GM18498 (cell line): Measurements from ENCODE around the gene TNFRSF17.

Source experiments
- ATAC-seq: cut with Tn5 transposase; IDR thresholded peaks from one replicate; pipeline ENCODE4 v1.9.1; 2021; ENCODE audit warnings: mild to moderate bottlenecking, moderate library complexity; ENCODE audit not compliant: unreplicated experiment

Gene TNFRSF17

DNA sequence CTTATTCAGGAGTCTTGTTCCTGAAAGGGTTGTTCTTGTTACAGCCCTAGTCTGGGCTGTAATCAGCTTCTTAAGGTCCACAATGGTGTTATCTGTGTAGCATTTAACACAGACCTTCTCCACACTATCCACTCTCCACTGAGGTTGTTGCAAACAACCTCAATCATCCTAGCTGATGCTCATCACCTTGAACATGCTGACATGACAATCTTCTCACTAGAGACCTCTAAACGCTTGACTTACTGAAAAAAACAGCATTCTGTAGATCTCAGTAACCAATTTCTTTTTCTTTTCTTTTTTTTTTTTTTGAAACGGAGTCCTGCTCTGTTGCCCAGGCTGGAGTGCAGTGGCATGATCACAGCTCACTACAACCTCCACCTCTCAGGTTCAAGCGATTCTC is 3.6 kb downstream of the TNFRSF17 start:
- no peak for ATAC-seq

DNA sequence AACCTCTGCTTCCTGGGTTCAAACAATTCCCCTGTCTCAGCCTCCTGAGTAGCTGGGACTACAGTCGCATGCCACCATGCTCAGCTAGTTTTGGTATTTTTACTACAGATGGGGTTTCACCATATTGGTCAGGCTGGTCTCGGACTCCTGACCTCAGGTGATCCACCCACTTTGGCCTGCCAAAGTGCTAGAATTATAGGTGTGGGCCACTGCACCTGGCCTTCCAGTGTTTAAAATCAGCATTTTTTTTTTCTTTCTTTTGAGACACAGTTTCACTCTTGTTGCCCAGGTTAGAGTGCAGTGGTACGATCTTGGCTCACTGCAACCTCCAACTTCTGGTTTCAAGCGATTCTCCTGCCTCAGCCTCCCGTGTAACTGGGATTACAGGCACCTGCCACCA is 5.3 kb downstream of the TNFRSF17 start:
- peak; percentile 40 for ATAC-seq

DNA sequence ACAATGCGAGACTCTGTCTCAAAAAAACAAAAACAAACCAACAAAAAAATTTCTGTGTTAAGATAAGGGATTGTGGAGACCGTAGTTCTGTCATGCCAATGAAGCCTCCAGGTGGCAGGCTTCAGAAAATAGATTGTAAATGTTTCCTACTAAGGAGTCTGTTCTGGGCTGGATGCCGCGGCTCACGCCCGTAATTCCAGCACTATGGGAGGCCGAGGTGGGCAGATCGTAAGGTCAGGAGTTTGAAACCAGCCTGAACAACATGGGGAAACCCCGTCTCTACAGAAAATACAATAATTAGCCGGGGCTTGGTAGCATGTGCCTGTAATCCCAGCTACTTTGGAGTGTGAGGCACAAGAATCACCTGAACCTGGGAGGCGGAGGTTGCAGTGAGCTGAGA is 7.1 kb downstream of the TNFRSF17 start:
- no peak for ATAC-seq

DNA sequence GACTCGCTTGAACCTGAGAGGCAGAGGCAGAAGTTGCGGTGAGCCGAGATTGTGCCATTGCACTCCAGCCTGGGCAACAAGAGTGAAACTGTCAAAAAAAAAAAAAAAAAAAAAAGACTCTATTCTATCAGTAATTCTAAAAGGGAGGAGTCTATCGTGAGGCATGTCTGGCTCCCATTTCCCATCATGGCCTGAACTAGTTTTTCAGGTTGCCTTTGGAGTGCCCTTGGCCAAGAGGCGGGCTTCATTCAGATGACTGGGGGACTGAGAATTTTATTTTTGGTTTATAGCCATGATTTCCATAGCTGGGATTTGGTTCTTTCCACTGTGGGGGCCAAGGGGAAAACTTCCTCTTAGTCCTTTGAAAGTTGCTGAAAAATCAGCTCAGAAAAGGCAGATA is 8.1 kb downstream of the TNFRSF17 start:
- ATAC-seq, result no peak

DNA sequence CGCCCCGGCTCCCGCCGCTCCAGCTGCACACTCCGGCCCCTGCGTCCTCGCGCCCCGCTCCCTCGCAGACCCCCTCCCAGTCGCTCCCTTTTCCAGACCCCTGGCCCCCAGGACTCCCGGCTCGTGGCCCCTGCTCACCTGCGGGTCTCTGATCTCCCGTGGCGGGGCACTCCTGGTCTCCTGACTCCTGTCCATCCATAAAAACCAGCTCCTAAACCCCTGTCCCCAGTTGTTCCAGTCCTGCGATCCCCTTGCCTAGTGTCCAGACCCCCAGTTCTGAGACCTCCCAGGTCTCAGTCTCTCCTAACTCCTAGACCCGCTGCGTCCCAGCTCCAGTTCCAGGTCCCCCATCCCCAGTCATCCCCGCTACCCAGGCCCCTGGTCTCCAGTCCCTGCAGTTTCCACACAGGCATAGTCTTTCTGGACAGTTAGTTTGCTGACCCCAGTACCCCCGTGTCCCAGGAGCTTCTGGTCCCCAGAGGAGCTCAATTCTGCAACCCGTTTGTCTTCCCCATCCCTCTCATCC is 11.9 kb downstream of the TNFRSF17 start:
- peak; percentile 3 for ATAC-seq

DNA sequence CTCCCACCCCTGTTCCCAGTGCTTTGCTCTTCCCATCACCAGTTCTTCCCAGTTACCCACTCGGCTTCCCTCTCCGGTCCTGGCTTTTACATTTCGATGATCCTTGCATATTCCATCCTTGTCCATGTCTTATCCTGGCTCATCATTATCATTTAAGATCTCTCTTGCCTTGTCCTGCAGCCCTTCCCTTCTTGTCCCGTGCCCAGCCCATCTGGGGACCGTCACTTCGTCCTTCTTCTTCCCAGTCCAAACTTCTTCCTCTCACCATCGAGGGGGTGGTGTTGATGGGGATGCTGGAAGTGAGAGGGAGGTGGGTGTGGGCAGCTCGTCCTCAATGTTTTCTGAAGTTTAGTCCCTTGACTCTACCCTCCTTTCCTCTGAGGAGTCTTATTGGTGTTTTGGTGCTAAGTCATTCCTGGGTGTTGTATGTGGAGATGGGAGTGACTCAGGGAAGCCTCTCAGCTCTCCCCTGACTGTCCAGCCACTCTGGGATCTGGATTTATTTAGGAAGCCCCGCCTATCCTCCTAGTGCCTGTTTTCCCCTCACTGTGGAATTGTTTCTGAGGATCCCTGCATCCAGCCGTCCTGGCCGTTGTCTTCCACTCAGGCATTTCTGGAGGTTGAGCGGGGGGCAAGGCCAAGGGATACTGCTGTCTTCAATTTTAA is 12.5 kb downstream of the TNFRSF17 start:
- ATAC-seq, result no peak

DNA sequence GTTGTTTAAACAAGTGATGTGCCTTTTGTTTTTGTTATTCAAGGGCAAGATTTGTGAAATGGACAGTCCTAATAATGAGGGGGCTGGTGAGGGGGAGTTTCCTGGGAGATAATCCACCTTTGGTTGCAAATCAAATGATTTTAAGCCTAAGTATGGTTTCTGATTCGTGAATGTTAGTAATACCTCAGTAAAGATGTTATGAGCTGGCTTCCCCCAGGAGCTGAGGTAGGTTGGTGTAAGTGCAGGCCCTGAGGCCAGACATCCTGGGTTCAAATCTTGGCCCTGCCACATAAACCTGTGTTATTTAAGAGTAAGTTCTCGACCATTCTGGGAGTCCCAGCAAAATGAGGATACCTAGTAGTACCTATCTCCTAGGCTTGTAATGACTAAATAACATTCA is 13.1 kb downstream of the TNFRSF17 start:
- ATAC-seq, result no peak

DNA sequence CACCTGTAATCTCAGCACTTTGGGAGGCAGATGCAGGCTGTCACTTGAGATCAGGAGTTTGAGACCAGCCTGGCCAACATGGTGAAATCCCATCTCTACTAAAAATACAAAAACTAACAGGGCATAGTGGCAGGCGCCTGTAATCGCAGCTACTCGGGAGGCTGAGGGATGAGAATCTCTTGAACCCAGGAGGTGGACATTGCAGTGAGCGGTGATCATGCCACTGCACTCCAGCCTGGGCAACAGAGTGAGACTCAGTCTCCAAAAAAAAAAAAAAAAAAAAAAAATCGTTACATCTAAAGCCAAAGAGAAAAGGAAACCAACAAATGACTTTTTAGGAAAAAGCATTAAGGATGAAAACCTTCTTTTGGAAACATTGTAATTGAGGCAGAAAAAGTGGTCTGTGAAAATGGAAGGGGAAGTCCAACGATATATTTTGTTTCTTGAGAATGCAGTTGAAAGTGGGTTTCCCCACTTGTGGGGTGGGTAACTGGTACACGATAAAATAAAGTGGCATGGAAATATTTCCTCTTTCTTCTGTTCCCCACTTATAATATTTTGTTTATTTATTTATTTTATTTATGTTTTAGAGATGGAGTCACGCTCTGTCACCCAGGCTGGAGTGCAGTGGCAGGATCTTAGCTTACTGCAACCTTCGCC is 14.1 kb downstream of the TNFRSF17 start:
- ATAC-seq, result no peak

DNA sequence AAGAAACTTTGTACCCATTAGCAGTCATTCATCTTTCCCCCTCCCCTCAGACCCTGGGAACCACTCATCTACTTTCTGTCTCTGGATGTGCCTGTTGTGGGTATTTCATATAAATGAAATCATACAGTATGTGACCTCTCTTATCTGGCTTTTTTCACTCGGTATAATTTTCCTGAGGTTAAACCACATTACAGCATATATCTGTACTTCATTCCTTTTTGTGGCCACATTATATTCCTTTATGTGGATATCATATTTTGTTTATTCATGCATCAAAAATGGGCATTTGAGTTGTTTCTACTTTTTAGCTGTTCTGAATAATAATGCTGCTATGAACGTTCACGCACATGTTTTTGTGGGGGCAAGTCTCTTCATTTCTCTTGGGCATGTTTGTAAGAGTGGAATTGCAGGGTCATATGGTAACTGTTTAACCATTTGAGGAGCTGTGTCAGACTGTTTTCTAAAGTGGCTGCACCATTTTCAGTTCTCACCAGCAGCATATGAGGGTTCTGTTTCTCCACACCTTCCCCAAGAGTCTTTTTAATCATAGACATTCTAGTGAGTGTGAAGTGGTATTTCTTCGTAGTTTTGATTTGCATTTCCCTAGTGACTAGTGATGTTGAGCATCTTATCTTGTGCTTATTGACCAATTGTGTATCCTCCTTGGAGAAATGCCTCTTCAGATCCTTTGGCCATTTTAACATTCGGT is 15.3 kb downstream of the TNFRSF17 start:
- ATAC-seq, result peak; percentile 44

DNA sequence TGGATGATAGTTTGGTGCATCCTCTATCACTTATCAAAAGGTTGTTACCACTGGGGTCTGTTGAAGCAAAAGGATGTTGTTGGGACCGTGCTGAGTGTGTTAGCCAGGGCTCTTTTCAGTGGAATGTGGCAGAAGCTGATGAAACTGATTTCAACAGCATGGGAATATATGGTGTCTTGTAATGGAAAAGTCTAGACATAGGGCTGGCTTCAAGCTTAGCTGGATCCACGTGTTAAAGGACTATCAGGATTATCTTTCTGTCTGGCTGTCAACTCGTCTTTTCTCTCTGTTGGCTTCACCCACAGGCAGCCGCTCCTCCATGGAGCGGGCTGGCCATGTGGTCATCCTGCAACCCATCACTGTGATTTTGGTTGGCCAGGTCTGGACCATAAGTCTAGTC is 20.2 kb downstream of the TNFRSF17 start:
- no peak for ATAC-seq

DNA sequence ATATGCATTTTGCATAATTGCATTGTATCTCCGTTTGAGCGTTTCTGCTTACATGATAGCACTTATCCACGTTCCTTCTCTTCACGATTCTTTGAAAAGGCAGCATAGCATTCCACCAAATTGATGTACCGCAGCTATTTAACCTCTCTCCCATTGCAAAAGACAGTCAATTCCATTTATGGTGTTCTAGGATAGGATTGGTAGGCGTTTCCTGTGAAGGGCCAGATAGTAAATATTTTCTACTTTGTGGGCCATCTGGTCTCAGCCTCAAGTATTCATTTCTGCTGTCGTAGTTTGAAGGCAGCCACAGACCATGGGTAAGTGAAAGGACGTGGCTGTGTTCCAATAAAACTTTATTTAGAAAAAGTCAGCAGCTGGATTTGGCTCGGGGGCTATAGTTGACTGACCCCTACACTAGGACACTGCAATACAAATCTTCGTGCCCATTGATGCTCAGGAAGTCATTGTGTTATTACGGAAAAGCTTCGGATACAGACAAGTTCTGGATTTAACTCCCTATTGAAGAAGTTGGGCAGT is 21.6 kb downstream of the TNFRSF17 start:
- ATAC-seq, result no peak

DNA sequence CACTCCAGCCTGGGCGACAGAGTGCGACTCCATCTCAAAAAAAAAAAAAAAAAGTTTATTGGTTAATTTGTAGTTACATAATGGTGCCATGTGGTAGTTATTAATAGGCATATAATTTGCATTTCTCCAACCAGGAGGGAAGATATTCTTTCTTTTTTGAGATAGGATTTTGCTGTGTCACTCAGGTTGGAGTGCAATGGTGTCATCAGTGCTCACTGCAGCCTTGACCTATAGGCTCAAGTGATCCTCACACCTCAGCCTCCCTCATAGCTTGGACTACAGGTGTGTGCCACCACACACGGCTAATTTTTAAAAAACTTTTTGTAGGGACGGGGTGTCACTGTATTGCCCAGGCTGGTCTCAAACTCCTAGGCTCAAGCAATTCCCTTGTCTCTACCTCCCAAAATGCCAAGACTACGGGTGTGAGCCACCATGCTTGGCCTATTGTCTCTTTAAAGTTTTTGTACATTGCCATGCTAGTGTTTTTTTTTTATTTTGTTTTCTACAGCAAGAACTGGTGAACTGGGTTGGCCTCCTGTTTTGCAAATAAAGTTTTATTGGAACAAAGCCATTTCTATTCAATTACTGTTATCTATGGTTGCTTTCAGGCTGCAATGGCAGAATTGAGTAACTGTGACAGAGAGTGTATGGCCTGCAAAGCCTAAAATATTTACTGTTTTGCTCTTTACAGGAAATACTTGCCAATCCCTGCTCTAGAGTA is 23.4 kb downstream of the TNFRSF17 start:
- ATAC-seq, result no peak

DNA sequence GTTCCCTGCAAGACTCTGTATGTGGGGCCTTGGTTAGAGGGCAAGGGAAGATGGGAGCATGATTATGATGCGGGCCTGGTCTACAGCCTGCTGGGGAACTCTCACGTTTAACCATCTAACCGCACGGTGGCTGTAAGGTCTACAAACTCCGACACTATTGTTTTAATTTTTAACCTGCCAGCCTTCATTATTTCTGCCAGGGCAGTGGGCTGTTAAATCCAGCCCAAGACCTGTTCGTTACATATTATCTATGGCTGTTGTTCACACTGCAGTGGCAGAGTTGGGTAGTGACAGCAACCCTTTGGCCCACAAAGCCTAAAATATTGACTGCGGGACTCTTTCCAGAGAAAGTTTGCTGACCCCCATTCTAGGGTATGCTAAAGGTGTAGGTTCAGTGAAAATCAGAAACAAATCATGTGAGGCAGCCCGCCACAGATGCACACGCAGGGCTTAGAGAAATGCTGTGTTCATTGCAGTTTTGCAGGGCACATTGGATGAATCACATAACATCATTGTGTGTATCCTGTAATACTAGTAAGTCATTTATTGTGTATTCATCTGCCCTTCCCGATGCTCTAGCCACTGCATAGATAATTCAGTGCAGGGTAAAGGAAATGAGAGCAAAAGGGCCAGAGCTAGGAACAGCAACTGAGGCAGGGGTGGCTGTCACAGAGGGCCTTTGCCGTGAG is 25.8 kb downstream of the TNFRSF17 start:
- no peak for ATAC-seq

DNA sequence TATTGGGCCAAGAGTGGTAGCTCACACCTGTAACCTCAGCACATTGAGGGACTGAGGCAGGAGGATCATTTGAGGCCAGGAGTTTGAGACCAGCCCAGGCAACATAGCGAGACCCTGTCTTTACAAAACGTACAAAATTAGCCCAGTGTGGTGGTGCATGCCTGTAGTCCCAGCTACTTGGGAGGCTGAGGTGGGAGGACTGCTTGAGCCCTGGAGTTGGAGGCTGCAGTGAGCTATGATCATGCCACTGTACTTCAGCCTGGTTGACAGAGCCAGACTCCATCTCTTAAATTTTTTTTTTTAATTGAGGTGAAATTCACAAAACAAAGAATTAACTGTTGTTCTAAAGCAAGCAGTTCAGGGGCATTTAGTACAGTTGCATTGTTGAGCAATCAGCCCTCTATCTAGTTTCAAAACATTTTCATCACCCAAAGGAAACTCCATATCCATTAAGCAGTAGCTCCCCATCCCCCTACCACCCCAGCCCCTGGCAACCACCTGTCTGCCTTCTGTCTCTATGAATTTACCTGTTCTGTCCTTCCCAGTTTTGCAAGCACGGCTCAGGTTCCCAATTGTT is 27.1 kb downstream of the TNFRSF17 start:
- ATAC-seq, result no peak

DNA sequence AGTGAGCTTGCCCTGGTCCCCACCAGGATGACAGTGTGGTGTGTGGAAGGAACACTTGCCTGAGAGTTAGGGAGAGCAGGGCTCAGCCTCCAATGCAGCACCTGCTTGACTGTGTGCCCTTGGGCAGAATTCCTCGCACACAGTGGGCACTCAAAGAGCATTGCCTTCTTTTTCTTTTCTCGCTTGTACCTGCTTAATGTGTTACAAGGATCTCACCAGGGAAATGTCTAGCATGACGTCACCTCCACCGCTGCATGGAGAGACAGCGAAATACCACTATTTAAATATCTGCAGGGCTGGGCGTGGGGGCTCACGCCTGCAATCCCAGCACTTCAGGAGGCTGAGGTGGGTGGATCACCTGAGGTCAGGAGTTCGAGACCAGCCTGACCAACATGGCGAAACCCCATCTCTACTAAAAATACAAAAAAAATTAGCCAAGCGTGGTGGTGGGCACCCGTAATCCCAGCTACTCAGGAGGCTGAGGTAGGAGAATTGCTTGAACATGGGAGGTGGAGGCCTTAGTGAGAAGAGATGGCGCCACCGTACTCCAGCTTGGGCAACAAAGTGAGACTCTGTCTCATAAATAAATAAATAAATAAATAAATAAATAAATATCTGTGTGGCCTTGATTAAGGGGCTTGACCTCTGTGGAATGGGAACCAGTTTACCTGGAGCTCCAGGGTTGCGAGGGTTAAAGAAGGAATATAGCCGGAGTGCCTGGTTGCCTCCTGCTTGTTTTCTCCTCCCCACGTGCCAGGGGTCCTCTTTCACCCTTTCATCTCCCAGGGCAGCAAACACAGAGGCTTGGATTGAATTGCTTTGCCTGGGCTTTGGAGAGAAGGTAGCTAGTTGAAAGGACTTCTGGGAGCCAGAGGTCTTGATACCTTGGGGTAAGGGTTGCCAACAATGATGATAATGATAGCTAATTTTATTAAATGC is 27.8 kb downstream of the TNFRSF17 start:
- ATAC-seq, result no peak

DNA sequence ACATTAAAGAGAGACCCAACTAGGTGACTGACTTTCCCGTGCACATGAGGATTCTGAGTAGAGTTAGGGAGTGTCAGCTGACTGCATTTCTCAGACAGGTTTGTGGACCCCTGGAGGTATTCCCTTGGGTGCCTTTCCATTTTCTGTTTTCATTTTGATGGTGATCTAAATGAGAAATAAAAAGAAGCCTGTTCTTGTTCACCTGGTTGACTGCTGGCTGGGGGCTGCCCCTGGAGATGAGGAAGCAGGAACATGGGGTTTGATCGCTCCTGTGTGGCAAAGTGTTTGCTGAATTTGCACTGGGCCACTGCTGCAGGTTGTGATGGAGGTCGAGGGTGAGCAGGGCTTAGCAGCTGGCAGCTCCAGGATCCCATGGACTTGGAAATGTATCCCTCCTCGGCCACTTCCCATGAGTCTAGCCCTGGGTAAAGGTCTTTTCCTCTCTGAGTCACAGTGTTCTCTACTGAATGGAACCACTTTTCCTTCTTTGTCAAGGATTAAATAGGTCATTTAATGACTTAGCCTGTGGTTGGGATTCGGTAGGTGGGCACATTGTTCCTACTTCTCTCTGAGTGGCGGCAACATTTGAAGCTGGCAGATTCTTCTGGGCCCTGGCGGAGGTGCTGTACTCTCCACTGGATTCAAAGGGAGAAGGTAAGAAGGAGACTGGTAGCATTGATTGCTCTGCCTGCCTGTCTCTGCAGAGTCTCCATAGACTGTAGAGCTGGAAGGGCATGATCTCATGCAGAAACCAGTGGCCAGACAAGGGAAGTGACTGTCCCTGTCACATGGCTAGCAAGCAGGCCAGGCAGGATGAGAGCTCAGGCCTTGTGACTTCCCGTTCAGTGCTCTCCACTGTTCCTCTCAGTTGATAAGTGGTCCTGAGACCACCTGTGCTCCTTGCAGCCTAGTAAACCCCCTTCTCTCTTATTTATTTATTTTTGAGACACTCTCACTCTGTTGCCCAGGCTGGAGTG is 29.4 kb downstream of the TNFRSF17 start:
- ATAC-seq, result no peak

DNA sequence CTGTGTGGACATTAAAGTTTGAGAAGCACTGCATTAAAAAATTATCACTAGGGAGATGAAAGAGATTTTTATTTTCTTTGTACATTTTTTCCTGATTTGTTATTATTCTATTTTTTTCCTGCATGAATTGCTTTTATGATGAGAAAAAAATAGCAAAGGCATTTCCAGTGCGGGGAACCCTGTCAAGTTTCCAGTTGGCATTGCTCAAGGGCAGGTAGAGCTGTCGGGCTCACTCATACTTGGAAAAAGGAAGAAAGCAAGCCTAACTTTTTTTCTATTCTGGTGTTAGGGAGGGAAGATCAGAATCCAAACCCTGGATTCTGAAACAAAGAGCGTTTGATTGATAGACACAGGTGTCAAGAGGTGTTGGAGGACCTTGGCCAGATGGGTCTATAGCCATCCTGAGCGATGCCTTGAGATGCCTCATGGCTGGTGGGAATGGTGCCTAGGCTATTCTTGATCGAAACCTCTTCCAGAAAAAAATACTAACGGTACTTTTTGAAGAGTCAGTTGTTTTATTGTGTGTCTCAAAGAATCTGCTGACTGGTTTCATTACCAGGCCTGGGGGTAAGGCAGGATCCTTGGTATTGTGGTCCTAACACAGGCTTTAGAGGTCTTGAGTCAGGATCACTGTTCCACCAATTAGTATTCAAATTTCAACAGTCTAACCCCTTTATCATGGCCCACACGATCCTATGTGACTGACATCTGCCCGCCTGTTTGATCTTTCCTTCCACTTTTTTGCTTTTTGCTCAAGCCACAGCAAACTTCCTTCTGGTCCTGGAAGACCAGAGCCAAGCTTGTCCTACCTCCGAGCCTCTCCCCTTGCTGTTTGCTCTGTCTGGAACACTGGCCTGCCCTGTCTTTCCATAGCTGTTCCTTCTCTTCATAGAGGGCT is 31.7 kb downstream of the TNFRSF17 start:
- ATAC-seq, result no peak
